B cell (primary cell): ENCODE measurements around the gene TIAM2. TPM values are rescaled to one million over a fixed set of nuclear protein-coding genes. Genes with fewer than 3 reads are reported as not detected.

Experiments
- ATAC-seq: fragments of 200-7000 bp; cut with Tn5 transposase; one replicate; pipeline ENCODE4 v1.10.0; 2021; ENCODE audit warnings: low read depth, mild to moderate bottlenecking, moderate number of reproducible peaks, moderate library complexity
- CTCF ChIA-PET: fragments of 350-600 bp; sonication (Branson Sonifier 250); formaldehyde crosslinking; loops from one replicate; lab custom pipeline; 2021; ENCODE audit warnings: antibody characterized with exemption, inconsistent platforms; lab: Charles Lee
- POLR2A ChIA-PET: fragments of 350-600 bp; sonication (Branson Sonifier 250); formaldehyde crosslinking; loops from one replicate; lab custom pipeline; 2021; ENCODE audit warnings: antibody characterized with exemption; lab: Charles Lee
- DNase-seq: peaks from one replicate; pipeline ENCODE4 v3.0.0; 2013
- H2AFZ ChIP-seq: 2 replicates; pipeline ENCODE4 v1.6.1; 2012; ENCODE audit warnings: mild to moderate bottlenecking, low read depth, low read length; ENCODE audit not compliant: insufficient read depth, poor library complexity, severe bottlenecking
- H3K27ac ChIP-seq, 2 donors: 1 replicate in 1 of 2; 2 replicates in 1 of 2; pipeline ENCODE4 v1.5.1; 2012 to 2013; ENCODE audit warnings: low read length in 2 of 2, mild to moderate bottlenecking in 2 of 2, moderate library complexity in 1 of 2
- H3K27me3 ChIP-seq, 4 experiments: fragments of 200-600 bp in 1 of 4; sonication (generic) in 1 of 4; replicated peaks in 1 of 4; 1 replicate in 2 of 4; 2 replicates in 2 of 4; pipeline versions ENCODE4 v1.6.1 to v1.7.0; 2013 to 2016; ENCODE audit warnings: low read length in 3 of 4, mild to moderate bottlenecking in 2 of 4, mixed read lengths in 1 of 4, moderate library complexity in 1 of 4; ENCODE audit not compliant: insufficient read depth in 4 of 4, control insufficient read depth in 3 of 4; ENCODE audit errors: control extremely low read depth in 1 of 4
- H3K36me3 ChIP-seq, 2 experiments: replicated peaks in 1 of 2; 1 replicate in 1 of 2; 2 replicates in 1 of 2; pipeline versions ENCODE4 v1.6.1 to v1.7.1; 2013; ENCODE audit warnings: low read length in 1 of 2; ENCODE audit not compliant: insufficient read depth in 2 of 2, control insufficient read depth in 1 of 2; ENCODE audit errors: control extremely low read depth in 1 of 2, extremely low read depth in 1 of 2
- H3K4me1 ChIP-seq, 2 donors: fragments of 200-600 bp in 1 of 2; sonication (generic) in 1 of 2; 1 replicate in 1 of 2; 2 replicates in 1 of 2; pipeline versions ENCODE4 v1.5.1 to v1.6.1; 2013 to 2017; ENCODE audit warnings: low read length in 2 of 2; ENCODE audit not compliant: control insufficient read depth in 2 of 2, insufficient read depth in 2 of 2
- H3K4me2 ChIP-seq: replicated peaks from 2 replicates; pipeline ENCODE3; 2012; ENCODE audit warnings: mild to moderate bottlenecking, low read depth, low read length; ENCODE audit not compliant: poor library complexity, severe bottlenecking
- H3K4me3 ChIP-seq, 5 experiments: fragments of 200-600 bp in 1 of 5; sonication (generic) in 1 of 5; 1 replicate in 3 of 5; 2 replicates in 2 of 5; pipeline versions ENCODE4 v1.5.1 to v1.7.0; 2011 to 2016; ENCODE audit warnings: low read length in 4 of 5, mild to moderate bottlenecking in 4 of 5, low read depth in 2 of 5, control low read depth in 1 of 5, moderate library complexity in 1 of 5; ENCODE audit not compliant: insufficient read depth in 1 of 5; ENCODE audit errors: control extremely low read depth in 1 of 5, extremely low read depth in 1 of 5
- H3K79me2 ChIP-seq: fragments of 200-600 bp; sonication (generic); one replicate; pipeline ENCODE4 v1.6.0; 2016; ENCODE audit warnings: low read length; ENCODE audit not compliant: control insufficient read depth, insufficient read depth
- H3K9ac ChIP-seq: fragments of 200-600 bp; sonication (generic); 2 replicates; pipeline ENCODE4 v1.6.1; 2017; ENCODE audit warnings: mild to moderate bottlenecking, low read length, moderate library complexity
- H3K9me3 ChIP-seq, 3 donors: one replicate each; pipeline versions ENCODE4 v1.6.1 to v1.7.1; 2013; ENCODE audit warnings: low read length in 2 of 3; ENCODE audit not compliant: control insufficient read depth in 2 of 3, insufficient read depth in 1 of 3; ENCODE audit errors: control extremely low read depth in 1 of 3
- H4K20me1 ChIP-seq: 2 replicates; pipeline ENCODE4 v1.6.0; 2012; ENCODE audit warnings: mild to moderate bottlenecking, low read length; ENCODE audit not compliant: insufficient read depth, control insufficient read depth, poor library complexity, severe bottlenecking
- H3K27ac Mint-ChIP-seq: one replicate; pipeline ENCODE4 v1.8.0; 2021; ENCODE audit warnings: mixed read lengths
- H3K27me3 Mint-ChIP-seq: one replicate; pipeline ENCODE4 v1.8.0; 2021; ENCODE audit warnings: mixed read lengths
- H3K4me1 Mint-ChIP-seq: one replicate; pipeline ENCODE4 v1.8.0; 2021; ENCODE audit warnings: mixed read lengths
- H3K4me3 Mint-ChIP-seq: one replicate; pipeline ENCODE4 v1.8.0; 2021; ENCODE audit warnings: mixed read lengths
- H3K9me3 Mint-ChIP-seq: one replicate; pipeline ENCODE4 v1.8.0; 2022; ENCODE audit warnings: mixed read lengths; ENCODE audit not compliant: insufficient read depth
- EZH2 ChIP-seq: IDR thresholded peaks from 2 replicates; pipeline ENCODE4 v1.6.1; 2012; ENCODE audit warnings: borderline replicate concordance, low read depth, mild to moderate bottlenecking, moderate library complexity, low read length; ENCODE audit not compliant: insufficient read depth, poor library complexity, severe bottlenecking
- WGBS: methylation state at CpG from one replicate; pipeline ENCODE4 v1.1.5; 2013; ENCODE audit warnings: missing lambda C conversion rate; ENCODE audit not compliant: insufficient coverage; 5-methylcytosine and 5-hydroxymethylcytosine counted together
- intact Hi-C: fragments of 100-400 bp; cut with micrococcal nuclease; formaldehyde crosslinking; loops from one replicate; pipeline ENCODE4 v1.10.0; 2022
- polyA plus RNA-seq: library from polyadenylated mRNA; depleted of rRNA; stranded (reverse); fragments of >200 nt; gene quantifications from 2 replicates; pipeline ENCODE4 v1.2.3, GENCODE V29; 2012
- total RNA-seq, 2 donors: library from RNA; stranded (reverse); fragments of 120-200 nt in 1 of 2; gene quantifications; 1 replicate in 1 of 2; 2 replicates in 1 of 2; pipeline versions ENCODE4 v1.2.3 to v1.2.4, GENCODE V29; 2013 to 2022
- TF ChIP-seq, protein P1 (sequence below): fragments of 200-600 bp; IDR thresholded peaks from one replicate; pipeline ENCODE4 v1.8.0; 2022; ENCODE audit warnings: antibody characterized with exemption, mild to moderate bottlenecking

Gene TIAM2
- total and polyA plus RNA-seq, 2 donors (not counting 1 experiment from before 2014, with no cell fraction given), result 13.1 to 18.8 TPM

- WGBS, result no CpG with 5 or more reads among the region's 4 CpGs
- no peaks in the 10 kb centered on the region for H3K27me3 Mint-ChIP-seq
Measured at GRCh38 chr6:155089746-155090145, 94.6 kb downstream of the TIAM2 start.

DNA sequence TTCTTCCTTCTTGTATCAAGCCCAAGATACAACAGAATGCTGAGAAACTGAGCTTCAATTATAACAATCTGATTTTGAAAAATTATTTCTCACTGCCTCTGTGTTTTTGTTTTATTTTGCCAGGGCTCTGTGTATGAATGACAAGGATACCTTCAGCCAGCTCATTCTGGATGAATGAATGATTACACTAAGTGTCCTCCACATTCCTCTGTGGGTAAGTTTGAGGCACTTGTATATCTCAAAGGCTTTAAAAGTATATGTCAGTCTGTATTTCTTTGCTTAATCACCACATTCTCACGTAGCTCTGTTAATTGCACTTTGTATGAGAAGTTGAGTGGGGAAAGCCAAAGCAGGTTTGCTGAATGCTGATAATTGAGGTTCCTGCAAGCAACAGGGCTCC is 95.1 kb downstream of the TIAM2 start:
- H3K27me3 Mint-ChIP-seq, result no peaks in the 10 kb centered on the region
- no peak overlapping the region for H3K9ac ChIP-seq
- no peak overlapping the region for H3K4me3 ChIP-seq
- H3K4me3 Mint-ChIP-seq, result no peak overlapping the region
- H3K79me2 ChIP-seq, result no peaks in the 10 kb centered on the region
- no peaks in the 10 kb centered on the region for H3K36me3 ChIP-seq
- no peaks in the 10 kb centered on the region for H3K27me3 ChIP-seq
- H4K20me1 ChIP-seq, result no peaks in the 10 kb centered on the region
- ATAC-seq (no peak), DNase-seq (no peak)
- no peaks in the 10 kb centered on the region for H3K4me1 Mint-ChIP-seq
- H3K9me3 ChIP-seq, result no peaks in the 10 kb centered on the region
- WGBS, result no CpG with 5 or more reads among the region's 1 CpG
- no peak overlapping the region for H3K27ac Mint-ChIP-seq
- ChIA-PET POLR2A (no interaction called here), CTCF (no interaction called here)
- no peak overlapping the region for H2AFZ ChIP-seq
- H3K4me2 ChIP-seq, result no peak overlapping the region
- H3K4me1 ChIP-seq, result no peaks in the 10 kb centered on the region
- no peak overlapping the region for H3K27ac ChIP-seq
- TF ChIP-seq, protein P1, sequence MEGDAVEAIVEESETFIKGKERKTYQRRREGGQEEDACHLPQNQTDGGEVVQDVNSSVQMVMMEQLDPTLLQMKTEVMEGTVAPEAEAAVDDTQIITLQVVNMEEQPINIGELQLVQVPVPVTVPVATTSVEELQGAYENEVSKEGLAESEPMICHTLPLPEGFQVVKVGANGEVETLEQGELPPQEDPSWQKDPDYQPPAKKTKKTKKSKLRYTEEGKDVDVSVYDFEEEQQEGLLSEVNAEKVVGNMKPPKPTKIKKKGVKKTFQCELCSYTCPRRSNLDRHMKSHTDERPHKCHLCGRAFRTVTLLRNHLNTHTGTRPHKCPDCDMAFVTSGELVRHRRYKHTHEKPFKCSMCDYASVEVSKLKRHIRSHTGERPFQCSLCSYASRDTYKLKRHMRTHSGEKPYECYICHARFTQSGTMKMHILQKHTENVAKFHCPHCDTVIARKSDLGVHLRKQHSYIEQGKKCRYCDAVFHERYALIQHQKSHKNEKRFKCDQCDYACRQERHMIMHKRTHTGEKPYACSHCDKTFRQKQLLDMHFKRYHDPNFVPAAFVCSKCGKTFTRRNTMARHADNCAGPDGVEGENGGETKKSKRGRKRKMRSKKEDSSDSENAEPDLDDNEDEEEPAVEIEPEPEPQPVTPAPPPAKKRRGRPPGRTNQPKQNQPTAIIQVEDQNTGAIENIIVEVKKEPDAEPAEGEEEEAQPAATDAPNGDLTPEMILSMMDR, result no peak
- TF ChIP-seq EZH2, result no peak
- intact Hi-C loops, result no loop called here
- H3K9me3 Mint-ChIP-seq, result no peaks in the 10 kb centered on the region

More at GRCh38 chr6:155089746-155090145, 94.6 kb downstream of the TIAM2 start:
- no peak for DNase-seq
- no peak overlapping the region for H3K9ac ChIP-seq
- ATAC-seq, result no peak
- H2AFZ ChIP-seq, result no peak overlapping the region
- ChIA-PET CTCF (no interaction called here), POLR2A (no interaction called here)
- no peaks in the 10 kb centered on the region for H3K27me3 ChIP-seq
- H3K4me3 ChIP-seq, result no peak overlapping the region
- H3K27ac ChIP-seq, result no peak overlapping the region
- H3K4me1 Mint-ChIP-seq, result no peaks in the 10 kb centered on the region
- intact Hi-C loops, result no loop called here
- no peaks in the 10 kb centered on the region for H3K9me3 ChIP-seq
- no peak overlapping the region for H3K27ac Mint-ChIP-seq
- H3K4me2 ChIP-seq, result no peak overlapping the region
- no peaks in the 10 kb centered on the region for H3K79me2 ChIP-seq
- H3K9me3 Mint-ChIP-seq, result no peaks in the 10 kb centered on the region
- H3K4me1 ChIP-seq, result no peaks in the 10 kb centered on the region
- H4K20me1 ChIP-seq, result no peaks in the 10 kb centered on the region
- no peaks in the 10 kb centered on the region for H3K36me3 ChIP-seq
- no peak overlapping the region for H3K4me3 Mint-ChIP-seq
- TF ChIP-seq, protein P1, result no peak
- no peak for TF ChIP-seq EZH2
